NCI-H146 (cell line): ENCODE results near the gene TMEM25.
A peak's percentile ranks its signal among the peaks of the same experiment; 100 is the strongest.
"Not testable (repeated sequence)": the region's sequence is repeated elsewhere in the genome, so short reads cannot be mapped to it uniquely, and the experiment has no call there.

Experiments used
- DNase-seq: peaks from one replicate; lab custom pipeline; 2025; lab: John Stamatoyannopoulos, UW

TMEM25 gene

DNA sequence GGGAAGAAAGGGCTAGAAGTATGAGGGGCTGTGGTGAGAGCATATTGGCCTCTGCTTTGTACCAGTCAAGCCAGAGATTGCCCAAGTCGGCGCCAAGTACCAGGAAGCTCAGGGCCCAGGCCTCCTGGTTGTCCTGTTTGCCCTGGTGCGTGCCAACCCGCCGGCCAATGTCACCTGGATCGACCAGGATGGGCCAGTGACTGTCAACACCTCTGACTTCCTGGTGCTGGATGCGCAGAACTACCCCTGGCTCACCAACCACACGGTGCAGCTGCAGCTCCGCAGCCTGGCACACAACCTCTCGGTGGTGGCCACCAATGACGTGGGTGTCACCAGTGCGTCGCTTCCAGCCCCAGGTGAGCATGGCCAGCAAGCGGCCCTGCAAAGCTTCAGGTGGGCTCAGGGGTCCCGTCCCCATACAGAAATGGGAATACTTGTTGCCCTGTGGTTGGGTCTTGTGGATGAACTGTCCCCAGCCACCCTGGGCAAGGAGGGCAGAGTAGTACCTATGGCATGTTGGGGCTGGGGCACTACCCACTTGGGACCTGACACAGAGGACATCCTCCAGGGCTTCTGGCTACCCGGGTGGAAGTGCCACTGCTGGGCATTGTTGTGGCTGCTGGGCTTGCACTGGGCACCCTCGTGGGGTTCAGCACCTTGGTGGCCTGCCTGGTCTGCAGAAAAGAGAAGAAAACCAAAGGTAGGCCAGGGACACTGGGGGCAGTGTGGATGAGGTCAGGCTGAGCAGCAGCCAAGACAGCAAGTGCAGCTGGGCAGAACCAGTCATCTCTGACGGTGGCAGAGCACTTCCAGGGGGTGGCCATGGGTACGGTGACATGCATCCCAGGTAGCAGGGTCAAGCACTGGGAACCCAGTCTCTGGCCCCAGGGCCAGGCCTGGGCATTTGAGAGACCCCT lies 2.1 kb downstream of the TMEM25 start:
- DNase-seq = no peak

DNA sequence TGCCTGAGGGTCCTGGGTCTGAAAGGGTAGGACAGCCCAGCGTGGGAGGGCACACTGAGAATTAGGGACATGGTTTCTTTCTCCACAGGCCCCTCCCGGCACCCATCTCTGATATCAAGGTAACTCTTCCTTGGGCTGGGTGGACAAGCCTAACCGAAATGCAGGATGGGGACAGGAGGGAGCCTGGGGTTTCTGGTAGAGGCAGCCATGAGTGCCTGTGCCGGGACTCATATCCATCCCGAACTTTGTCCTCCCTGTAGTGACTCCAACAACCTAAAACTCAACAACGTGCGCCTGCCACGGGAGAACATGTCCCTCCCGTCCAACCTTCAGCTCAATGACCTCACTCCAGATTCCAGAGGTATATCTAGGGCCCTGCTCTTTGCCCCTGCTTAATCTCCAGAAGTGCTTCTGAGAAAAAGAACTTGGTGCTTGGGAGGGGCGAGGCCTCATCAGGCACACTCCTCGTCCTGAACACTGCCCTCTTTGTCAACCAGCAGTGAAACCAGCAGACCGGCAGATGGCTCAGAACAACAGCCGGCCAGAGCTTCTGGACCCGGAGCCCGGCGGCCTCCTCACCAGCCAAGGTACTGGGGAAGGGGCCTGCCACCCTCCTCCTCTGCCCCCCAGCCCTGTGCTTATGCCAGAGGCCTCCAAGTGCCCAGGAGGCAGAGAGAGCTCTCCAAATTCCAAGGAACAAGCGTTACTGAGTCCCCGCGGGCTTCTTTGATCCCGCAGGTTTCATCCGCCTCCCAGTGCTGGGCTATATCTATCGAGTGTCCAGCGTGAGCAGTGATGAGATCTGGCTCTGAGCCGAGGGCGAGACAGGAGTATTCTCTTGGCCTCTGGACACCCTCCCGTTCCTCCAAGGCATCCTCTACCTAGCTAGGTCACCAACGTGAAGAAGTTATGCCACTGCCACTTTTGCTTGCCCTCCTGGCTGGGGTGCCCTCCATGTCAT lies 3.1 kb downstream of the TMEM25 start:
- no peak for DNase-seq

DNA sequence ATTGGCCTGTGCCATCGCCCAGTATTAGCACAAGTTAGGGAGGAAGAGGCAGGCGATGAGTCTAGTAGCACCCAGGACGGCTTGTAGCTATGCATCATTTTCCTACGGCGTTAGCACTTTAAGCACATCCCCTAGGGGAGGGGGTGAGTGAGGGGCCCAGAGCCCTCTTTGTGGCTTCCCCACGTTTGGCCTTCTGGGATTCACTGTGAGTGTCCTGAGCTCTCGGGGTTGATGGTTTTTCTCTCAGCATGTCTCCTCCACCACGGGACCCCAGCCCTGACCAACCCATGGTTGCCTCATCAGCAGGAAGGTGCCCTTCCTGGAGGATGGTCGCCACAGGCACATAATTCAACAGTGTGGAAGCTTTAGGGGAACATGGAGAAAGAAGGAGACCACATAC lies 4.3 kb downstream of the TMEM25 start:
- DNase-seq = no peak

DNA sequence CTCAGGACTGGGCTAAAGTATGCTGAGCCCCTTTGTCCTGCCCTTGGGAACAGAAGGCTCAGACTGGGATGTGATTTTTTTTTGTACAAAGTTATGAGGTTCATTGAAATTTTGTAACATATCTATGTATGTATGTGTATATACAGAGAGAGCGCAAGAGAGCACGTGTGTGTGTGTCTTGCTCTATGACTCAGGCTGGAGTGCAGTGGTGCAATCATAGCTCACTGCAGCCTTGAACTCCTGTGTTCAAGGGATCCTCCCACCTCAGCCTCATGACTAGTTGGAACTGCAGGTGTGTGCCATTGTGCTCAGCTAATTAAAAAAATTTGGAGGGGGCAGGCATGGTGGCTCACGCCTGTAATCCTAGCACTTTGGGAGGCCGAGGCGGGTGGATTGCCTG lies 5.7 kb downstream of the TMEM25 start:
- no peak for DNase-seq

DNA sequence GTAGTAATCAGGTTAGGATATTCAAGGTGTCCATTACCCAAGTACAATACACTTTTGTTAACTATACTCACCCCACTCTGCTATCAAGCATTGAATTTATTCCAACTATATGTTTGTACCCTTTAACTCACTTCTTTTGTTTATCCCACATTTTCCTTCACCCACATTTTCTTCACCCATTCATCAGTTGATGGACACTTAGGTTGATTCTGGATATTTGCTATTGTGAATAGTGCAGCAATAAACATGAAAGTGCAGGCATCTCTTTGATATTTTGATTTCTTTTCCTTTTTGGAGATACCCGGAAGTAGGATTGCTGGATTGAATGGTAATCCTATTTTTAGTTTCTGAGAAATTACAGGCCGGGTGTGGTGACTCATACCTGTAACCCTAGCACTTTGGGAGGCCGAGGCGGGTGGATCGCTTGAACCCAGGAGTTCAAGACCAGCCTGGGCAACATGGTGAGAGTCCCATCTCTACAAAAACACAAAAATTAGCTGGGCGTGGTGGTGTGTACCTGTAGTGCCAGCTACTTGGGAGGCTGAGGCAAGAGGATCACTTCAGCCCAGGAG lies 6.5 kb downstream of the TMEM25 start:
- DNase-seq = no peak

DNA sequence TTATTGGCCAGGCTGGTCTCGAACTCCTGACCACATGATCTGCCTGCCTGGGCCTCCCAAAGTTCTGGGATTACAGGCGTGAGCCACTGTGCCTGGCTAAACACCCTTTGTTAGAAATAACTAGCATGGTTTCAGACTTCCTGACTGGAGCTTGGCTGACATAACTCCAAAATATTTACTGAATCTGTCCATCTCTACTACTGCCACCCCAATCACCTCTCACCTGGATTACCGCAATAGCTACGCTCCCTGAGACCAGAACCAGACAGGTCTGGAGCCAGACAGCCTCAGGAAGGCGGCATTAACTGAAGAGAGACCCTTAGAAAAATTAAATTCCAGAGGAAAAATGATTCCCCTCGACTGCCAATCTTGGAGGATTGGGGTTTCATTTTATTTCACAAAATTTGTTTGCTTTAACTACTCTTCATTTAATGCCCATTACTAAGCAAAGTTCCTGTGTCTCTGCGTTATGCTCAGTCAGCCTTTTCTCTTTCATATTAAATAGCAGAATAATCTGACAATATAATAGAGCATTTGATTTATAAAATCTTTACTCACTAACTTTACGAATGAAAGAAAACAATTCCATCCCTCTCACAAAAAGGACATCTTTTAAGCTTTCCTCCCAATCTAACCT lies 13.1 kb downstream of the TMEM25 start:
- DNase-seq = no peak

DNA sequence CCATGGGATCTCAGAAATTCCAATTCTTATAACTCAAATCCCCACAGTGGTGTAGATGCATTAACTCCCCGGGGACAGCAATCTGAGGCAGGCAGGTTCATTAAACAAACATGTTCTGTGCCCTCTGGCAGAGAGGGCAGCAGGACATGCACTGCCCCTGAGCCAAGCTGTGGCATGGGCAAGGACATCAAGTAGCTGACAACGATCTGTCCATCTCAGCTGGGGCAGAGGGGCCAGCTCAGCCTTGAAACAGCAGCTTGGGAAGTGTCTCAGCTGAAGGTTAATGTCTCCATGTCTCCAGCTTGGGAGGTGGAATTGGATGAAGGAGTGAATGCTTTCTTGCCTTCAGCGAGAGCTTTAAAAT lies 13.6 kb downstream of the TMEM25 start:
- no peak for DNase-seq

DNA sequence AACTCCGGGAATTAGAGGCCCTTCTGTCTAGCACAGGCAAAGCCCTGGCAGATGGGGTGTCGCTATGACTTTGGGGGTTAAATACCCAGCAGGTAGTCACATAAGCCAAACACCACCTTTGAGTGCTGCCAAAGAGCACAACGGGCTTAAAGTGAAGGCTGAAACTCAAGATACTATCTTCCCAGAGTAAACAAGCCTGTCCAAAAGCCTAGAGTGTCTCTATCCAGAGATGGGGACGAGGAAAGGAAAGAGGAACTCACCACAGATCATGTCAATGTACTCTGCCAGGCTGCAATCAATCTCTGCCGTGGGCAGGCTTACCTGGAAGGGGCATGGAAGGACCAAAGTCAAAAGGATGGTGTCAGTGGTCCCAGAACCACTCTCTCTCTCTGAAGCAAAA lies 14.5 kb downstream of the TMEM25 start:
- no peak for DNase-seq

DNA sequence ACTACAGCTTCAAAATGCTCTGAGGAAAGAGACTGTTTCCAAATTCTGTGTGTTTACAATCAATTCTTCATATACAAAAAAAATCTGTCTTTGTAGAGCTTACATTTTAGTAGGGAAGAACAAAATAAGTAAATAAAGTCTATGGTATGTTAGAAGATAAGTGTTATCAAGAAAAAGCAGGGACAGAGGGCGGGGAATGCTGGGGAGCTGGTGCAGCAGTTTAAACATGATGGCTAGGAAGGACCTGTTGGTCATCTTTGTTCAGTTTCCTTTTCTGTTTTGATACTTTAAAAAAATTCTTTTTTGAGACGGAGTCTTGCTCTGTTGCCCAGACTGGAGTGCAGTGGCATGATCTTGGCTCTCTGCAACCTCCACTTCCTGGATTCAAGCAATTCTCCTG lies 16.1 kb downstream of the TMEM25 start:
- DNase-seq = no peak

DNA sequence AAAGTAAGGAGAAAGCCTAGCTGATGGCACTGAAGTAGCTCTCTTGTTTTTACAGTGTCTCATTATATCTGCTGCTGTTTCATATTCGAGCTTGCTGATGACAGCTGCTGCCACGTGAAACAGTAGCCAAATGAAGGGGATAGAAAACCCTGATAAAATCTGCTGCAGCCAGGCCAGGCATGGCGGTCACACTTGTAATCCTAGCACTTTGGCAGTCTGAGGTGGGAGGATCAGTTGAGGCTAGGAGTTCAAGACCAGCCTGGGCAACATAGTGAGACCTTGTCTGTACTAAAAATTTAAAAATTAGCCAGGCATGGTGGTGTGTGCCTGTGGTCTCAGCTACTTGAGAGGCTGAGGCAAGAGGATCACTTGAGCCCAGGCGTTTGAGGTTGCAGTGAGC lies 21.3 kb downstream of the TMEM25 start:
- DNase-seq = no peak

DNA sequence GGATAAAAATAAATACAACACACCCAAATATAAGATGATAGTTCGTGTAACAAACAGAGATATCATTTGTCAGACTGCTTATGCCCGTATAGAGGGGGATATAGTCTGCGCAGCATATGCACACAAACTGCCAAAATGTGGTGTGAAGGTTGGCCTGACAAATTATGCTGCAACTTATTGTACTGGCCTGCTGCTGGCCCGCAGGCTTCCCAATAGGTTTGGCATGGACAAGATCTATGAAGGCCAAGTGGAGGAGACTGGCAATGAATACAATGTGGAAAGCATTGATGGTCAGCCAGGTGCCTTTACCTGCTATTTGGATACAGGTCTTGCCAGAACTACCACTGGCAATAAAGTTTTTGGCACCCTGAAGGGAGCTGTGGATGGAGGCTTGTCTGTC lies 29.8 kb downstream of the TMEM25 start:
- no peak for DNase-seq

DNA sequence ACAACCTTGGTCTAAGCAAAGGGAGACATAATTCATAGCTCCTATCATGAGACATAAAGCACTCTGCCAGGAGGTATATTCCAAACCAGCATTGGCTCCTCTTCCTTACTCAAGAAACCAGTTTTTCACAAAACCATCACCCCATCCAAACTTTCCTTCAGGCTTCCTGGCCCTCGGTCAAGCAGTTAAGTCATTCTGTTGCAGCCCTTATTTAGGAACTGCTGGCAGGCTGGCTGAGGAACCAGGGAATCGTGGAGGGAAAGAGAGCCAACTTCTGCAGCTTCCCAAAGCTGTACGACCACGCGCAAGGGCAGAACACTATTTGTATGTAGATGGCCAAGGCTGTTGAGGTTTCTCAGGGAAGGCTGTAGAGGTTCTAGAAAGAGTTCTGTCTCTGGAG lies 34.1 kb downstream of the TMEM25 start:
- DNase-seq = no peak

DNA sequence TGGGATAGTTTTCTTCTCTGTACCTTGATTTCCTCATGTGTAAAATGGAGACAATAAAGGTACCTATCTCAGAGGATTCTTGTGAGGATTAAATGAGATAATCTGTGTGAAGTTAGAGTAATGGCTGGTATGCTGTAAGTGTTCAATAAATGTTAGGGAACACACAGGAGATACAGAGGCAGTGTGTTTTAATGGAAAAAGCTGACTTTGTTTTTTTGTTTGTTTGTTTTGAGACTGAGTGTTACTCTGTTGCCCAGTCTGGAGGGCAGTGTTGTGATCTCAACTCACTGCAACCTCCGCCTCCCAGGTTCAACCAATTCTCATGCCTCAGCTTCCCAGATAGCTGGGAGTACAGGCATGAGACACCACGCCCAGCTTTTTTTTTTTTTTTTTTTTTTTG lies 38.7 kb downstream of the TMEM25 start:
- DNase-seq = no peak

DNA sequence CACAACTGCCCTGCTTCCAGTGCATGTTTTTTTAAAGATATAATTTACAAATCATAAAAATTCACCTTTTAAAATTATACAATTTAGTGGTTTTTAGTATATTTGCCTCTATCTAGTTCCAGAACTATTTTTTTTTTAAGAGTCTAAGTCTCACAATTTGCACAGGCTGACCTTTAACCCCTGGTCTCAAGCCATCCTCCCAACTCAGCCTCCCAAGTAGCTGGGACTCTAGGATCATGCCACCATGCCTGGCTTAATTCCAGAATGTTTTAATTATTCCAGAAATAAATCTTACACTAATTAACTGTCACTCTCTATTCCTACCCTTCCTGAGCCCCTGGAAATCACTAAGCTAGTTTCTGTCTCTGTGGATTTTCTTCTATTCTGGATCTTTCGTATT lies 39.8 kb downstream of the TMEM25 start:
- DNase-seq = no peak

DNA sequence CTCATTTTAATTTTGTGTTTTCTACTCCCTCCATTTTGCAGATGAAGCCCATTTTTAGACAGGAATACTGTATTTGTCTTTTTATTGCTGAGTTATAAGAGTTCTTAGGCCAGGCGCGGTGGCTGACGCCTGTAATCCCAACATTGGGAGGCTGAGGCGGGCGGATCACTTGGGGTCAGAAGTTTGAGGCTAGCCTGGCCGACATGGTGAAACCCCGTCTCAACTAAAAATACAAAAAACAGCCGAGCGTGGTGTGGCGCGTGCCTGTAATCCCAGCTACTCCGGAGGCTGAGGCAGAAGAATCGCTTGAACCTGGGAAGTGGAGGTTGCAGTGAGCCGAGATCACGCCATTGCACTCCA lies 40.7 kb downstream of the TMEM25 start:
- not testable (repeated sequence) for DNase-seq

DNA sequence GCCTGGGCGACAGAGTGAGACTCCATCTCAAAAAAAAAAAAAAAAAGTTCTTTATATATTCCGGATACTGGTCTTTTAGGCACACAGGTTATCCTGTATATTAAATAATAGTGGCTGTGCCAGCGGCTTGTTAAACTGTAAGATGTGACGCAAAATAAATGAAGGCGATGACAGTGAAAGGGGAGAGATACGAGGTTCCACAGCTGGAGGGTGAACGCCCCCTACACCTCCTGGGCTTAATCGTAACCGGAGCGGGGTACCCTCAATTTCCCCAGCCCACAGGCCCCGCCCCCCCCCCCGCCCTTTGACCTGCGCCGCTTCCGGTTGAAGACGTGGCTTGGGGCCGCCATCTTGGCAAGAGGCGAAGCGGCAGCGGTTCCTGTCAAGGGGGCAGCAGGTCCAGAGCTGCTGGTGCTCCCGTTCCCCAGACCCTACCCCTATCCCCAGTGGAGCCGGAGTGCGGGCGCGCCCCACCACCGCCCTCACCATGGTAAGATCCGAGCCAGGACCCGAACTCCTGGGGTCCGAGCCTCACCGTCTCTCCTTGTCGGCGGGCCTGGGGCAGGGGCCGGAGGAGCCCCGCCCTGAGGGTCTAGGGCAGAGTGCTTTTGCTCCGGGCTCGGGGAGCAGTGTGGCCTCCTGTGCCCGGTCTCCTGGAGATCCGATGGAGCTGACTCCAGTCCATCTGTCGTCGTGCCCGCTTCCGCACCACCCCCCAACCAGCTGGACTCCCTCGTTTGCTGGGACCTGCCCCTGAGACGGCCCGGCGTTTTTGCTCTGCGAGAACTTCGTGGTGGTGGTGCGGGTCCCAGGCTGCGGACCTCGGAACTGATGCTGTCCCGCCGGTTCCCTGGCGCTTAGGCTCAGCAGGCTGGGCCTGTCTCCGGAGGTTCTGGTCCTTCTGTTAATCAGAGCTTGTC lies 41.3 kb downstream of the TMEM25 start, which contains the start of gene ARCN1:
TSS of gene ARCN1 (plus strand) at position 349 of the 920 bp plus-strand sequence. CDS start at position 488, 139 bp downstream.
- DNase-seq = peak; percentile 79

DNA sequence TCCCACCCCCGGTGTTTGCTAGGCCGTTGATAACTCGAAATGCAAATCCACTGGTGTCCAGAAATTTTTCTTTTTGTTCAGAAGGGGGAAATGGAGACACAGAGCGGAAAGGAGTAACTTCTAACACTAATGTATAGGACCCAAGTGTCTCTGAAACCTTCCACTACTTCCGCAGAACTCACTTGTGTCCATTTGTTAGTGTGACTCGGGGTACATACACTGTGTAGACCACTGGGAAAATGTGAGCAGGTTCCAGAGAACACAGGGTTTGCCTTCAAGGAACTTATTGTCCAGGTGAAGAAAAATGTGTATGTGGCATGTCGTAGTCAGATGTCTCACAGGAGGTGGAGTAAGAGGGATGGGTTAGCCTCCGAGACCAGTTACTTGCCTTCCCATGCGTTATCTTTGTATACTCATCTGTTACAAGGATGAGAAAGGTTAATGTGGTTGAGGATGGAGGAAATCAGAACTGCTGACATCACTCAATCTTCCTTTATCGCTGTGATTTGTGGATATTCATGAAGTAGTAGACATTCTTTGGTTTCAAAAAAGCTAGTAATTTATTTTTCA lies 42.1 kb downstream of the TMEM25 start:
- peak; percentile 6 for DNase-seq

DNA sequence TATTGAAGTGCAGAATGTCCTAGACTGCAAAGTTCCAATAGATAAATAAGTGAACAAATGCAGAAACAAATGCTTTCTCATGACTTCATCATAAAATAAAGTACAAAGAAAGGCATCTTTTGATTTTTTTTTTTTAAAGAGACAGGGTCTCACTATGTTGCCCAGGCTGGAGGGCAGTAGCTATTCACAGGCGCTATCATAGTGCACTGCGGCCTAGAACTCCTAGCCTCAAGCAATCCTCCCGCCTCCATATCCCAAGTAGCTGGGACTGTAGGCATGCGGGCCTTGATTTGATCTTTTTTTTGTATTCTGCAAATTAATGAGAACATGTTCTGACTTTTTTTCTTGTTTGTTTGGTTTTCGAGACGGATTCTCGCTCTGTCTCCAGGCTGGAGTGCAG lies 43.6 kb downstream of the TMEM25 start:
- no peak for DNase-seq

DNA sequence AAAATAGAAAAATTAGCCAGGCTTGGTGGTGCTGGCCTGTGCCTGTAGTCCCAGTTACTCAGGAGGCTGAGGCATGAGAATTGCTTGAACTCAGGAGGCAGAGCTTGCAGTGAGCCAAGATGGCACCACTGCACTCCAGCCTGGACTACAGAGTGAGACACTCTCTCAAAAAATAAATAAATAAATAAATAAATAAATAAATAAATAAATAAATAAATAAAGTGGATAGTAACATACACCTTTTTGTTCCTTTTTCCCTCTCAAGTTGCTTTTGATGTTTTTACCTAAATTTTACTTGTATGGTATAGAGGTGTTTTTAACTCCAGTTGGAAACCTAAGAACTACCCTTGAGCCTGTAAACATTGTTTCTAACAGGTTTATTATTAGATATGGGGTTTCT lies 47.0 kb downstream of the TMEM25 start:
- not testable (repeated sequence) for DNase-seq

DNA sequence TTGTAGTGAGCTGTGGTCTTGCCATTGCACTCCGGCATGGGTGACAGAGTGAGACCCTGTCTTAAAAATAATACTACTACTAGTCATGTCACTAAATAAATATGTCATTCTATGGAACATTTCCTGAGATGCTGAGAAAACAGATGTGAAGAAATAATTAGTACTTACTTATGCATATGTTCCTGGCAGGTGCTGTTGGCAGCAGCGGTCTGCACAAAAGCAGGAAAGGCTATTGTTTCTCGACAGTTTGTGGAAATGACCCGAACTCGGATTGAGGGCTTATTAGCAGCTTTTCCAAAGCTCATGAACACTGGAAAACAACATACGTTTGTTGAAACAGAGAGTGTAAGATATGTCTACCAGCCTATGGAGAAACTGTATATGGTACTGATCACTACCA lies 50.1 kb downstream of the TMEM25 start:
- peak; percentile 33 for DNase-seq
